ENCODE data around the gene RBFA.
"Not testable (repeated sequence)": the region's sequence is repeated elsewhere in the genome, so short reads cannot be mapped to it uniquely, and the experiment has no call there.

The RBFA gene, protein sequence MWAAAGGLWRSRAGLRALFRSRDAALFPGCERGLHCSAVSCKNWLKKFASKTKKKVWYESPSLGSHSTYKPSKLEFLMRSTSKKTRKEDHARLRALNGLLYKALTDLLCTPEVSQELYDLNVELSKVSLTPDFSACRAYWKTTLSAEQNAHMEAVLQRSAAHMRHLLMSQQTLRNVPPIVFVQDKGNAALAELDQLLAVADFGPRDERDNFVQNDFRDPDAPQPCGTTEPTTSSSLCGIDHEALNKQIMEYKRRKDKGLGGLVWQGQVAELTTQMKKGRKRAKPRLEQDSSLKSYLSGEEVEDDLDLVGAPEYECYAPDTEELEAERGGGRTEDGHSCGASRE

DNA sequence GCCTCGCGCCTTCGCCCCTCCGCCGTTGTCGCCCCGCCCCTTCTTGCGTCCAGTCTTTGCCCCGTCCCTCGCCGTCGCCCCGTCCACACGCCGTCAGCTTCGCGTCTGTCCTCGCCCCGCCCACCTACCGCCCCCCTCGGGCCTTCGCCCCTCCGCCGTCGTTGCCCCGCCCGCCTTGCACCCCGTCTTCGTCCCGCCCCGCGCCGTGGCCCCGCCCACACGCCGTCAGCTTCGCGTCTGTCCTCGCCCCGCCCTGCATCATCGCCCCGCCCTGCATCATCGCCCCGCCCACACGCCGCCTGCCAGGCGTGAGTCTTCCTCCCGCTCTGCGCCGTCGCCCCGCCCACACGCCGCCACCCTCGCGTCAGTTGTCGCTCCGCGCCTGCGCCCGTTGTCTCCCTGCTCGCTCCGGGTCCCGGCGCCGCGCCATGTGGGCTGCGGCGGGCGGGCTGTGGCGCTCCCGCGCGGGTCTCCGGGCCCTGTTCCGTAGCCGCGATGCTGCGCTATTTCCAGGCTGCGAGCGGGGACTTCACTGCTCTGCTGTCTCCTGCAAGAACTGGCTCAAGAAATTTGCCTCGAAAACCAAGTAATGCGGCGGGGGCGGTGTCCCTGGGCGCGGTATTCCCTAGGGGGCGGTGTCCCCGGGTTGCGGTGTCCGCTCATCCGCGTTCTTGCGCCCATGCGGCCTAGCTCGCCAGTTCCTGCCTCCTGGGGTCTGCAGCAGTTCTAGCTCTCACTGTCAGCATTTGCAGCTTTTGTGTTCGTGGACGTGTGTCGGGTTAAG lies at the start of gene RBFA:
TSS of gene RBFA (plus strand) at position 367 of the 784 bp plus-strand sequence. CDS start at position 429, 62 bp downstream.
- FAIRE-seq, result no peak

DNA sequence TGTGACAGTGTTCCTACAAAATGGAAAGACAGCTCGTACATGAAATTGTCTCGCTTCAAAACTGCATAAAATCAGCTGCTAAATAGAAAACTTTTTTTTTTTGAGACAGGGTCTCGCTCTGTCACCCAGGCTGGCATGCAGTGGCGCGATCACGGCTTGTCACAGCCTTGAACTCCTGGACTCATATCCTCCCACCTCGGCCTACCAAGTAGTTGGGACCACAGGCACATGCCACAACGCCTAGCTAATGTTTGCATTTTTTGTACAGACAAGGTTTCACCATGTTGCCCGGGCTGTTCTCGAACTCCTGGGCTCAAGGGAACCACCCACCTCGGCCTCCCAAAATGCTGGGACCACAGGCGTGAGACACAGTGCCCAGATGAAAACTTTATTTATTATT lies 49.1 kb upstream of the RBFA start:
- FAIRE-seq, result no peak

DNA sequence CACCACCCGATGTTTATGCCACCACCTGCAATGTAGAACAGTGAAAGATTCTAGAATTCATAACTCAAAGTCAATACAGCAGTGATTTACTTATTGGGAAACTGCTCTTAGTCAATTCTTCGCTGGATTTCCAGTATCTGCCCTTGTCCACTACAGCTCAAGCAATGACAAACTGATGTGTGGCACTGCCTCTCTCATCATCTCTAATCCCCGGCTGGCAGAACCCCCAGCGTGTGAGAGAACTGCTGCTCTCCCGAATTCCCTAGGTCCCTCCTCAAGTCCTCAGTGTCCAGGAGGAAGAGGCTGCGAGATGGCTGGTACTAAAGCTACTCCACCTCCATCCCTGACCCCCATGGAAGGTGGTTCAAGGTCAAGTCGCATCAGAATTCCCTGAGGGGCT lies 47.5 kb upstream of the RBFA start:
- FAIRE-seq, result no peak

DNA sequence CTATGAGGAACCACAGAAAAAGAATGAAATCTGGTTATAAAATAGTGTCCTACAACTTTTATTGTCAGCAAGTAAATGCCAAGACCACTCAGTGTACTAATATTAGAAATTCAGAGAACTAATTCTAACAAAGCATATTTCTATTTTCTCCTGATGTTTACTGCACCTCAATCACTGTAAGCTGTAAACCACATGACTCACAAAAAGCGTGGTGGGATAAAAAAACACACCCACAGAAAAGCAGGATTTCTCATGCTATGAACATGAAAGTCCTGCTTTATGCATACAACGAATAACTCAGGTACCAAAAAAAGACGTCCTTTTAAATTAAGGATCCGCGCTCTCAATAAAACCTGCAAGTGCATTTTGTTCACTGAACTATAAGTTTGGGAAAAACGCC lies 46.7 kb upstream of the RBFA start:
- no peak for FAIRE-seq

DNA sequence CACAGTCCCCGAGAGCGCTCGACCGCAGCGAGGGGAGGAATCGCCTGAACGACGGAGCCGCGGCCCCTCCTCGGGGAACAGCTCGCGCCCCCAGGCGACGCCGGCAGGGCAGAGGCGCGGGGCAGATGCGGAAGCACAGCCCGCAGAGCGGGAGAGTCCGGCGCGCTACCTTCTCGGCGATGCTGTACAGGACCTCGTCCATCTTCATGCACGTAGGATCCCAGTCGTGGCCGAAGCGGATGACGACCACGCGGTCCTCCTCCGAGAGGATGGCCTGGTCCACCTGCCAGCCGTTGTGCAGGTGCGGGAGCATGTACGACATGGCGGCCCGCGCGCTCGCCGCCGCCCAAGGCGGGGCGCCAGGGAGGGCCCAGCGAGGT lies 46.2 kb upstream of the RBFA start:
- no peak for FAIRE-seq

DNA sequence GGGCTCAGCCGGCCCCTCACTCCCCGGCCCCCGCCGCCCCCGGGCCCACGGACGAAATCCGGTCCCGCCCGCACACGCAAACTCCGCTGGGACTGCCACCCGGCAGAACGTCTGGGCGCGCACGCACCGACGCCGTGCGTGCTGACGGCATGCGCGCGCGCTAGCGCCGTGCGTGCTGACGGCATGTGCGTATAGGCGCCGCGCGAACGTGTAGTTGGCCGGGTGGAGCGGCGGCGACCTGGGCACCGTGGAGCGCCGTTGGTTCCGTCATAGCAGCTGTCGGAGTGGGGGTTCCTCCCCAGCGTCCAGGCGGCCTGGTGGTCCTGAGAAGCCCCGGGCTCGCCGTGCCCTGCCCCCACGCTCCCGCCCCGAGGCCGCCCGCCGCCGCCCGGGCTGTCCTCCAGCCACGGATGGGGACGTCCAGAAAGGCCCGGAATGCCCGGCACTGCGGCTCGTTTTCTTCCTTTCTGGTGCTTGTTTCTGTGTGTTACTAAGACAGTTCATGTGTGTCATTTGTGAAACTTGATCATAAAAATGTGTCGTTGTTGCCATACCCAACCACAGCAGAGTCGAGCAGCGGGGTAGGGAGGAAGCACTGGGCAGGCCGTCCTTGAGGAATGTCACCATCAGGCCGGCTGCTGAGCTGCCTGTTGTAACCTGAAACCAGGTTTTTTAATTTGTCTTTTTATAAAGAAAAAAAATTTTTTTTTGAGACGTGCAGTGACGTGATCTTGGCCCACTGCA lies 45.6 kb upstream of the RBFA start, which contains the start of gene TXNL4A:
TSS of gene TXNL4A (minus strand) at position 113 of the 744 bp plus-strand sequence. CDS start 171 bp downstream, outside the sequence.
- no peak for FAIRE-seq

DNA sequence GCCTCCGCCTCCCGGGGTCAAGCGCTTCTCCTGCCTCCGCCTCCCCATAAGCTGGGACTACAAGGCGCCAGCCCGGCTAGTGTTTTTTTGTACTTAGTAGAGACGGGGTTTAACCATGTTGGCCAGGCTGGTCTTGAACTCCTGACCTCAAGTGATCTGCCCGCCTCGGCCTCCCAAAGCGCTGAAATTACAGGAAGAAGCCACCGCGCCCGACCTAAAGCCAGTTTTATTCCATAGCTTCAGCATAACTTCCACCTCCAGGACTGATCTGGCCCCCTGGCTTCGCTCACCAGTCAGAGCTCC lies 45.1 kb upstream of the RBFA start:
- no peak for FAIRE-seq

DNA sequence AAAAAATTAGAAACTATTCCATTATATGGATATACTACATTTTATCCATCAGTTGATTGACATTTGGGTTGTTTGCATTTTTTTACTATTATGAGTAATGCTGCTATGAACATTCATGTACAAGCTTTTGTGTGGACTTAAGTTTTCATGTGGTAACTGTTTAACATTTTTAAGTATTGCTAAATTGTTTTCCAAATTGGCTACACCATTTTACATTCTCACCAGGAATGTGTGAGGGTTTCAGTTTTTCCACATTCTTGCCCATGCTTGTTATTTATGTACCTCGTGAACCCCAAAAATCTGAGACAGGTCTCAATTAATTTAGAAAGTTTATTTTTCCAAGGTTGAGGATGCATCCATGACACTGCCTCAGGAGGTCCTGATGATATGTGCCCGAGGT lies 42.7 kb upstream of the RBFA start:
- no peak for FAIRE-seq

DNA sequence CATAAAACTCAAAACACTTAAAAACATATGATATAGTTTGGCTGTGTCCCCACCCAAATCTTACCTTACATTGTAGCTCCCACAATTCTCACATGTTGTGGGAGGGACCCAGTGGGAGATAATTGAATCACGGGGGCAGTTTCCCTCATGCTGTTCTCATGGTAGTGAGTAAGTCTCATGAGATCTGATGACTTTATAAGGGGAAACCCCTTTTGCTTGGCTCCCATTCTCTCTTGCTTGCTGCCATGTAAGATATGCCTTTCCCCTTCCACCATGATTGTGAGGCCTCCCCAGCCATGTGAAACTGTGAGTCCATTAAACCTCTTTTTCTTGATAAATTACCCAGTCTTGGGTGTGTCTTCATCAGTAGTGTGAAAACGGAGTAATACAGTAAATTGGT lies 34.5 kb upstream of the RBFA start:
- FAIRE-seq, result not testable (repeated sequence)

DNA sequence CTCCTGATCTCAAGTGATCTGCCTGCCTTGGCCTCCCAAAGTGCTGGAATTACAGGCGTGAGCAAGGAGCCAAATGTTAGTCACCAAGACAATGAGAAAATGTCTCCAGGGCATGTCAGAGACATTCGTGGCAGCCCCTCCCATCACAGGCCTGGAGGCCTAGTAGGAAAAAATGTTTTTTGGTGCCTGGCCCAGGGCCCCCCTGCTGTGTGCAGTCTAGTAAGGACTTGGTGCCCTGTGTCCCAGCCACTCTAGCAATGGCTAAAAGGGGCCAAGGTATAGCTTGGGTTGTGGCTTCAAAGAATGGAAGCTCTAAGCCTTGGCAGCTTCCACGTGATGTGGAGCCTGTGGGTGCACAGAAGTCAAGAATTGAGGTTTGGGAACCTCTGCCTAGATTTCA lies 33.4 kb upstream of the RBFA start:
- no peak for FAIRE-seq

DNA sequence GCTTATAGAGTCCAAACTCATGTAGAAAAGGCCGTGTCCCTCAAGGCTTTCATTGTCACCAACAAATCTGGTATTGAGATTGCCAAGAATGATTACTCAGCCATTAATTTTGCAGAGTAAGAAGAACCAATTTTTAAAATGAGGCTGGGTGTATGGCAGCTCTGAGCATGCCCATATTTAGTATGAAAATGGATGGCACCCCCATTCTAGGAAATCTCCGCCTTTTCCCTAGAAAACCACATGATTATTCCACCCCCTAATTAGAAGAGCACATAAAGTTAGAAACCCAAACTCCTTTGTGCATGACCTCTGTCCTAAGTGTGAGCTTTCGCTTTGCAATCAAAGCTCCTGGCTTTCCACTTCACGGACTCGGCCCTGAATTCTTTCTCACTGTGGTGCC lies 31.8 kb upstream of the RBFA start:
- FAIRE-seq, result no peak

DNA sequence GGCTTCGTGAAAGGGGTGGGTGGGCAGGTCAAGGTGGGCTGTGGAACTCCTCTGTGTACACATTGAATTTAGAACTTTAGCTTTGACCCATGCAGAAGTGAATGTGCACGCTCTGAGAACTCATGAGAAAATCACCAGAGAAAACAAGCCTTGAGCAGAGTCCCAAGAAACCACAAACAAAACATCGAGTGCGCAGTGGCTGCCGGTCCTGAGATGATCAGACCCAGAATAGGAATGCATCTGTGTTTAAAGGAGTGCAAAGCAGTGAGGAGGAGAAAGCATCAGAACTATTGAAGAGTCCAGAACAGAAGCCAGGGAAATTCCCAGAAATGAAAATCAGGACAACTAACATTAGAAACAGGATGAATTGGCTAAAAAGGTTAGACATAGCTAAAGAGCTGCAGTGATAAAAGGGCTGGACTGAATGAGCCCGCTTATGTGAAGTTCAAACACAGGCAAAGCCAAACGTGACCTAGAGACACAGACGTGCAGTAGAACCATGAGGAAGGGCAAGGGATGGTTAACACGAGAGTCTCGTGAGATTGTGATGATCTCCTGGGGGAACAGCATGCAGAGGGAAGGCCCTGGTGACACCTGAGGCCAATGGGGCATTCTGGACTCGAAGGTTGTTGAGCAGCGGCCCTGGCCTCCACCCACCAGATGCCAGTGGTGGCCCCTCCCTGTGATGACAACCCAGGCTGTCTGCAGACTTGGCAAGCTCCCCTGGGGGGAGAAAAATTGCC lies 29.5 kb upstream of the RBFA start:
- FAIRE-seq, result no peak

DNA sequence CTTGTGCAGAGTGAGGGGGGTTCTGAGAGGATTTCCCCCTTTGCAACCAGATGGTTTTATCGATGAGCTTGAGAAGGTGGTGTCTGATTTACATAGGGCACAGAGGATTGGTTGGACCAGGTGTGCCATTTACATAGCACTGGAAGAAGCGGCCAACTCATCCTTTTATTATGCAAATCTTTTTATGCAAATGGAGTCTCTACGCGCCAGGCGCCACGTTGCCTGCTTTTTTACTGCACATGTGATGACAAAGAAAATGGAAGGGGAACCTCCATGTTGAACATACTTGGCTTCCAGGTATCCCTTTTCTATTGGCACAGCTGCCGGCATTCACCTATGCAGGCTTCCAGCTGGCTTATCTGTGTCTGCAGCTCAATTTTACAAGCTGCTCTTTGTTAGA lies 27.5 kb upstream of the RBFA start:
- no peak for FAIRE-seq

DNA sequence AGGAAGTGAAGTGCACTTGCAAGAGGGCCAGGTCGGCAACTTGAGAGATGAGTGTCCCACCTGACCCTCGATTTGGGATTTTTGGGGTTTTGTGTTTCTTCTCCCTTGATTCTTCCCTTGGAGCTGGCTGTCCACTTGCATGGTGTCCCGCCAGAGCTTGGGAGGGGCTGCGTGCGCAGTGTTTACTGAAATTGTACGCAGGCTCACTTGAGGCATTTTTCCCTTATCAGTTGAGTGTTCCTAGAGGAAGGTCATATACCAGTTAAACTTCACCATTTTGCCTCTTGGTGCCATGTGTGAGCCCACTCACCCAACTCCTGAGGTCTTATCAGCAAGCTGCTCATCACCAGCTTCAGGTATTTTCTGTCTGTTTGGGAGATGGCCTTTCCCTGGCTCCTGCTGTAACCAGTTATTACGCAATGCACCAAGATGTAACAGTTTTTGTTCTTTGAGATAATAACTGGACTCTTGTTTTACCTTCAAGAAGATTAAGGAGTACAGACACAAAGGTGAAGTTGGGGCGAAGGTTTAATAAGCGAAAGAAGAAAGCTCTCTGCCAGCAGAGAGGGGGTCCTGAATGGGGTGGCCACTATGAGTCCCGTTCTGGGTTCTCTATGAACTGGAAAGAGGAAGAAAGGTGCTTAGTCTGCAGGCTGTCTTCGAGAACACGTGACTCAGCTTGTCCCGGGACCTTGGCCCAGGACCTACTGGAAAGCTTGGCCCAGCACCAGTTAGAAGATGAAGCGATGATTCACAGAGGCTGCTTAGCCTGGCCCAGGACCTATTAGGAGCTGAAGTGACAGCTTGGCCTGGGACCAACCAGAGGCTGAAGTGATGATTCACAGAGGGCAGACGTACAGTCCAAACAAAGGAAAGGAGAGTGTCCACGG lies 24.3 kb upstream of the RBFA start:
- FAIRE-seq, result no peak

DNA sequence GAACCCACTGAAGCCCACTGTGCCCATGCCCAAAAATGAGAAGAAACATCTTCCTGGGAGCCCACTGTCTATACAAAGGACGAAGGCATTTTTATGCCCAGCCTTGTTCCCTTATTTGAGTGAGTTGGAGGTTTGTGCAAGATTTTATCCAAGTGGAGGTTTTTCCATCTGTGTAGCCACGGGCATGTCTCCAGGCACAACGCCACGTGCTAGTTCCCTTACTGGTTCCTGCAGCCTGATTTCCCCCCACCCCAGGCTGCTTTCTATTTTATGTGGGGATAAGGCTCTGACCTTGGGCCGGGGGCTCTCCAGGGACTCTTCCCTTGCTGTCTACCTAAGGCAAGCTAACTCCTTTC lies 23.7 kb upstream of the RBFA start:
- no peak for FAIRE-seq

DNA sequence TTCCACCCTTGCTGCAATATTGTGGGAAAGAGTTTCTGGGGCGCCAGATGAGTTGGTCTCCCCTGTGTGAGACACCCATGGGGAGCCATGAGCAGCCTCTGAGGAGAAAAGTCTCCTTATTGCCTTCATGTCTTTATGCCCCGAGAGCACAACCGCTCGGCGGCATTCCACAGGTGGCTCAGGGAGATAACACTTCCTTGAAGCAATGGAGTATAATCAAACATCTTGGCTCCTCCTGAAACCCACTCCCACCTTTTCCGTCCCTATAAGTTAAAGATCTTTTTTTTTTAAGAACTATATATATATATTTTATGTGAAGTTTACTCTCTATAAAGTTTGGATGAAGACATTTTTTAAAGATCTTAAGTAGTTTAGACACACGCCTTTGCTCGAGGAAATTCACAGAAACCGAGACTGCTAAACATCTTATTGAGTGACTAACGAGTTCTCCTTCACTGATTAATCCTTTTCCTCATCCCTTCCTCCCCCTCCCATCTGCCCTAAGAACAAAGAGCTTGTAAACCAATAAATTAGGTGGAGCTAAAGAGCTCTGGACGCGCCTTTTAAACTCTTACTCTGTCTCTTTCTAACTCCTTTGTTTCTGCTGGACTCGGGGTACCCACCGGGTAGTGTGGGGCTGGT lies 22.6 kb upstream of the RBFA start:
- FAIRE-seq, result not testable (repeated sequence)

DNA sequence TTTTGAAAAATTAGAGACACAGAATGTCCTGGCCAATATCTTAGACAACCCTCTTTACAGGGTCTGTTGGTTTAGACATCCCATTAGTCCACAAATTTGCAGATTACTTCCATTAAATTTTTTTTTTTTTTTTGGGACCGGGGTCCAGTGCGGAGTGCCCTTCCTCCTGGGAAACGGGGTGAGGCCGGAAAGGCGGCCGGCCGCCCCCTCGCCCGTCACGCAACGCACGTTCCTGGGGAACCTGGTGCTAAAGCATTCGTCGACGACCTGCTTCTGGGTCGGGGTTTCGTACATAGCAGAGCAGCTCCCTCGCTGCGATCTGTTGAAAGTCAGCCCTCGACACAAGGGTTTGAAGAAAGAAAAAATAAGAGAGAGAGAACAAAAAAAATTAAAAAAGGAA lies 21.5 kb upstream of the RBFA start:
- no peak for FAIRE-seq

DNA sequence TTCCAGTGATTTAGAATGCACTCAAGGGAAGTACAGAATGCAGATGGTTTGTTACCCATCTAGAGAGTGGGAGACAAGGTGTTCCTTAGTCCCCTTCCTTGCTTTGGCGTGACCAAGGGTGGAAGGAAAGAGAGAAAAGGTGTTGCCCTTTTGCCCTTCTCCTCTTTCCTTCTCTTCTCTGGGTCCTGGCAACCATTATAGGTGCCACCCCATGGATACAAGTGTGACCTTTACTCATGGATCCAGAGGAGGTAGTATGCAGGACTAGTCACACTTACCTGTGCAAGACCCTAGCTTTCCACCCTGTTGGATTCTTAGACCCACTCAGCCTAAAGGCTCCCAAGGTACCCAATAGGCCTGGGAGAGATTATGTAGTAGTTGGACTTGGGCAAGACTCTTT lies 11.6 kb upstream of the RBFA start:
- no peak for FAIRE-seq

DNA sequence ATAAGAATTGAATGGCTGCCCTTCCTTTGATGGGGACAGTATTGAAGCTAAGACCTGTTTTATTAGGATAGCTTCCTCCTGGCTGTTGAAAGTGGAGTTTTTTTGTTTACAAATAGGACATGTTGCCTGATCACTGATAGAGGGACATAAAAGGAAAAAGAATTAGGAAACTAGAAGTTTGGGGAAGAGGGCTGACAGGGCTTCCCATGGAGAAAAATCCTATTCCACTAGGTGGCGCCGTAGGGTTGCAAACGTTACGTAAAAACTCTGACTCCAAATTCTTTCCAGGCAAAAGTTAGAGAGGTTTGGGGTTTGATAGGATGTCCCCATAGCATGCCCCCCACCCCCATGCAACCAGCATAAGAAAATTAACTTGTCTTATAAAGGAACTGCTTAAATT lies 11.1 kb upstream of the RBFA start:
- no peak for FAIRE-seq

DNA sequence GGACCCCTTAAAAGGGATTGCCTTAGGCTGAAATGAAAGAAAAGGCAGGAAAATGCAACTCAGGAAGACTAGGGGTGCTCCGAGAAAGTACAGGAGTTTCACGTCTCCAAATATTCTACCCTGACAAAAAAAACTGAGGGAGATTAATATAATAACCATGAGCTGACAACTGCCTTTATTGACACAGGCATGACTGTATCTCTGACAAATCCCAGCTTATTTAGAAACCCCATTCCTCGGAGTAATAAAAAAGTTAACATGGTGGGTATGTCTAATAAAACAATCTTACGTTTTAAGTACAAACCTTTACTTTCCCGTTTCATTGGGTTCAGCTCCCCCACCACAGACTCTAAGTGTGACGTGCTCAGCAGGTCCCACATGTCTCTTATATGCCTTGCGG lies 7.9 kb upstream of the RBFA start:
- FAIRE-seq, result no peak

DNA sequence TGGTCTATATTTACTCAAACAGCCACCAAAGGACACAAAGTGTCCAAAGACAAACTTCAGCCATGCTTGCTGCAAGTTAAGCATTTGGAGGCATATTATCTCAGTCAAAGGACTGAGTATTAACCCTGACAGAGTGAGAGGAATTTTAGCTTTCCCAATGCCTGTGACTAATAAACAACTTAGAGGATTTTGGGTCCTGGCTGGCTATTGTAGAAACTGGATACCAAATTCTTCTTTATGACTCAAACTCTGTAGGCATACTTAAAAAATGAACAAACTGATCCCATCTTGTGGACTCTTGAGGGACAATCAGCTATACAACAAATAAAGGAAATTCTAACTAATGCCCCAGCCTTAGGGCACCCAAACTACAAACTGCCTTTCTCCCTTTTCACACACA lies 6.5 kb upstream of the RBFA start:
- not testable (repeated sequence) for FAIRE-seq

DNA sequence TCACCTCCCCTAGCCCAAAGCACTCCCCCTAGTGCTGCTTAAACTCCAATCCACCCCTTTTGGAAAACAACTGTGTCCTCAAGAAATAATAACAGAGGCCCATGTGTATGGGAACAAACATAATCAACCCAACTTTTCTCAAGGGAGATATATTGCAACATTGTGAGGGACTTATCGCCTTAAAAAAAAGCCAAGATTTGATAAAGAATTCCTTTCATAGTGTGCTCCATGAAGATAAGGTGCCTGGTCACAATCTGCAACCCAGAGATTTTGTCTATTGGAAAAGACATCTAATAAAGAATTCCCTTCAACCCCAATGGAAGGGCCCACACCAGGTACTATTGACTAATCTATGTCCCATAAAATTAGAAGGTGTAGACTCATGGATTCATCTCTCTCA lies 4.5 kb upstream of the RBFA start:
- FAIRE-seq, result no peak

Data from islet of Langerhans (tissue), 1 donor.